GM21737 (cell line): ENCODE data around the gene AGAP3.

Experiments used
- ATAC-seq: cut with Tn5 transposase; IDR thresholded peaks from one replicate; pipeline ENCODE4 v1.9.1; 2021; ENCODE audit warnings: mild to moderate bottlenecking, moderate library complexity; ENCODE audit not compliant: unreplicated experiment

The AGAP3 gene

GRCh38 chr7:151073990-151074389 is 12.3 kb upstream of the AGAP3 start:
- no peak for ATAC-seq

GRCh38 chr7:151074817-151075661 is 11.2 kb upstream of the AGAP3 start:
- ATAC-seq: no peak

- no peak for ATAC-seq
These were observed 10.7 kb upstream of the AGAP3 start for GRCh38 chr7:151075662-151075971.

- no peak for ATAC-seq
These were observed 10.3 kb upstream of the AGAP3 start for GRCh38 chr7:151075978-151076426.

GRCh38 chr7:151076863-151077704 is 9.2 kb upstream of the AGAP3 start:
- no peak for ATAC-seq

GRCh38 chr7:151077705-151078232 is 8.5 kb upstream of the AGAP3 start:
- ATAC-seq: no peak

- ATAC-seq: no peak
These were observed 7.8 kb upstream of the AGAP3 start for GRCh38 chr7:151078233-151079040.

- ATAC-seq: no peak
These were observed 6.9 kb upstream of the AGAP3 start for GRCh38 chr7:151079199-151079910.

GRCh38 chr7:151080067-151080521 is 6.2 kb upstream of the AGAP3 start:
- no peak for ATAC-seq

- peak; percentile 77 for ATAC-seq
These were observed 5.6 kb upstream of the AGAP3 start, which contains the start of gene FASTK for GRCh38 chr7:151080522-151081169. Gene FASTK, minus strand, starts transcription at chr7:151080809. Its CDS starts 43 bp downstream, at chr7:151080766.

- no peak for ATAC-seq
These were observed 4.8 kb upstream of the AGAP3 start for GRCh38 chr7:151081170-151082101.

GRCh38 chr7:151082141-151083070 is 3.9 kb upstream of the AGAP3 start:
- no peak for ATAC-seq

GRCh38 chr7:151083071-151083823 is 3.0 kb upstream of the AGAP3 start, which contains the start of gene TMUB1:
Gene TMUB1, minus strand, starts transcription at chr7:151083493. Its CDS starts 930 bp downstream, at chr7:151082563.
- peak; percentile 42 for ATAC-seq

GRCh38 chr7:151083824-151084160 is 2.5 kb upstream of the AGAP3 start:
- ATAC-seq: no peak

GRCh38 chr7:151085329-151085690 is 965 bp upstream of the AGAP3 start:
- ATAC-seq: no peak

- no peak for ATAC-seq
These were observed 548 bp downstream of the AGAP3 start for GRCh38 chr7:151086802-151087244.
